ENCODE results near the gene COL6A1. TPM values are rescaled to one million over a fixed set of nuclear protein-coding genes. Genes with fewer than 3 reads are reported as not detected.

The COL6A1 gene
- total RNA-seq = 10 to 100 TPM; 34.9 to 36.5 TPM
- 10 to 100 TPM; 16.9 to 82.0 TPM for polyA plus RNA-seq

GRCh38 chr21:45981151-45982091, at the start of gene COL6A1:
TSS of gene COL6A1 (plus strand) at chr21:45981770. CDS start at chr21:45981851, 81 bp downstream.
- no peak for TF ChIP-seq ZBTB33 (IDR thresholded peaks at IDR 0.05)
- TF ChIP-seq RAD21 (IDR thresholded peaks at IDR 0.05) = peak in 1 of 2 donors; percentile 9
- TF ChIP-seq YY1 (IDR thresholded peaks at IDR 0.05) = no peak
- no peak for TF ChIP-seq CTCF (IDR thresholded peaks at IDR 0.05; ENCODE audit: low read depth, low read length, missing input control)
- no peak for TF ChIP-seq MAX (IDR thresholded peaks at IDR 0.05)
- TF ChIP-seq REST (IDR thresholded peaks at IDR 0.05) = peak; percentile 5
- TF ChIP-seq FOXA2 (IDR thresholded peaks at IDR 0.05) = no peak
- H3K27ac ChIP-seq (ENCODE audit: low read depth in 1 of 2, low read length in 2 of 2) = peak within 1 kb of the TSS; percentile 25 to 45
- H3K4me1 ChIP-seq (ENCODE audit: control insufficient read depth in 4 of 4, insufficient read depth in 4 of 4, low read length in 3 of 4) = peaks cover 8 to 19% (median 14%) of the 10 kb centered on the region in 4 donors
- no peak for DNase-seq (ENCODE audit: low spot score)
- H3K9ac ChIP-seq (ENCODE audit: low read depth in 1 of 2, low read length in 2 of 2) = peak within 1 kb of the TSS; percentile 4 to 66
- under 1% methylated on average over 51 of the region's 63 CpGs for WGBS
- H3K9me3 ChIP-seq (ENCODE audit: control insufficient read depth in 4 of 4, low read length in 3 of 4) = no peaks in the 10 kb centered on the region
- peaks cover 0 to 2% (median 0%) of the 10 kb centered on the region in 4 donors for H3K27me3 ChIP-seq (ENCODE audit: control insufficient read depth in 4 of 4, insufficient read depth in 4 of 4, low read length in 3 of 4)
- H3K4me3 ChIP-seq (ENCODE audit: low read depth in 1 of 3, low read length in 3 of 3) = peak within 1 kb of the TSS; percentile 22 to 67 (median 62)
- peaks cover 2 to 8% (median 2%) of the 10 kb centered on the region in 4 donors for H3K36me3 ChIP-seq (ENCODE audit: control insufficient read depth in 4 of 4, insufficient read depth in 3 of 4, low read depth in 1 of 4, low read length in 3 of 4)

GRCh38 chr21:45932922-45933502, 48.6 kb upstream of the COL6A1 start:
- WGBS = 74% methylated on average over 9 of the region's 9 CpGs
- peaks cover 0 to 4% (median 0%) of the 10 kb centered on the region in 4 donors for H3K9me3 ChIP-seq (ENCODE audit: control insufficient read depth in 4 of 4, low read length in 3 of 4)
- no peak overlapping the region for H3K9ac ChIP-seq (ENCODE audit: low read depth in 1 of 2, low read length in 2 of 2)
- TF ChIP-seq REST (IDR thresholded peaks at IDR 0.05) (no peak), TAF1 (conservative IDR thresholded peaks at IDR 0.05) (no peak), HNF4G (IDR thresholded peaks at IDR 0.05) (no peak)
- no peak for DNase-seq (ENCODE audit: low spot score)
- no peak overlapping the region for H3K4me3 ChIP-seq (ENCODE audit: low read depth in 1 of 3, low read length in 3 of 3)
- no peaks in the 10 kb centered on the region for H3K27me3 ChIP-seq (ENCODE audit: control insufficient read depth in 4 of 4, insufficient read depth in 4 of 4, low read length in 3 of 4)
- H3K27ac ChIP-seq (ENCODE audit: low read depth in 1 of 2, low read length in 2 of 2) = no peak overlapping the region
- no peaks in the 10 kb centered on the region for H3K4me1 ChIP-seq (ENCODE audit: control insufficient read depth in 4 of 4, insufficient read depth in 4 of 4, low read length in 3 of 4)
- no peaks in the 10 kb centered on the region for H3K36me3 ChIP-seq (ENCODE audit: control insufficient read depth in 4 of 4, insufficient read depth in 3 of 4, low read depth in 1 of 4, low read length in 3 of 4)
